ENCODE measurements around the gene ORAI1.
"Not testable (repeated sequence)": the region's sequence is repeated elsewhere in the genome, so short reads cannot be mapped to it uniquely, and the experiment has no call there.

Gene ORAI1

GRCh38 chr12:121608301-121608700 lies 18.0 kb upstream of the ORAI1 start:
- DNase-seq, result no peak

- DNase-seq, result no peak
These were observed 15.8 kb upstream of the ORAI1 start for GRCh38 chr12:121610239-121611149.

GRCh38 chr12:121611306-121611705 lies 15.0 kb upstream of the ORAI1 start:
- DNase-seq, result no peak

- DNase-seq, result no peak
These were observed 12.9 kb upstream of the ORAI1 start for GRCh38 chr12:121613462-121613861.

GRCh38 chr12:121614872-121615467 lies 11.4 kb upstream of the ORAI1 start:
- no peak for DNase-seq

- no peak for DNase-seq
These were observed 7.6 kb upstream of the ORAI1 start for GRCh38 chr12:121618659-121619233.

GRCh38 chr12:121620333-121620891 lies 5.9 kb upstream of the ORAI1 start:
- no peak for DNase-seq

- no peak for DNase-seq
These were observed 717 bp downstream of the ORAI1 start for GRCh38 chr12:121626853-121627640.

- DNase-seq, result no peak
These were observed 1.7 kb downstream of the ORAI1 start for GRCh38 chr12:121628037-121628436.

- DNase-seq, result no peak
These were observed 2.2 kb downstream of the ORAI1 start for GRCh38 chr12:121628536-121628935.

- no peak for DNase-seq
These were observed 4.5 kb downstream of the ORAI1 start for GRCh38 chr12:121630791-121631355.

GRCh38 chr12:121632069-121632970 lies 6.0 kb downstream of the ORAI1 start:
- no peak for DNase-seq

- not testable (repeated sequence) for DNase-seq
These were observed 7.5 kb downstream of the ORAI1 start for GRCh38 chr12:121633833-121634196.

GRCh38 chr12:121634836-121635235 lies 8.5 kb downstream of the ORAI1 start:
- DNase-seq, result no peak

GRCh38 chr12:121637231-121637914 lies 11.0 kb downstream of the ORAI1 start:
- DNase-seq, result no peak

- no peak for DNase-seq
These were observed 12.2 kb downstream of the ORAI1 start for GRCh38 chr12:121638298-121639202.

GRCh38 chr12:121641343-121641630 lies 15.0 kb downstream of the ORAI1 start:
- DNase-seq, result no peak

- no peak for DNase-seq
These were observed 22.2 kb downstream of the ORAI1 start for GRCh38 chr12:121648458-121649028.

- DNase-seq, result no peak
These were observed 23.0 kb downstream of the ORAI1 start for GRCh38 chr12:121649322-121649721.
